ENCODE results near the gene AUNIP. TPM values are rescaled to one million over a fixed set of nuclear protein-coding genes. Genes with fewer than 3 reads are reported as not detected.

The AUNIP gene, protein sequence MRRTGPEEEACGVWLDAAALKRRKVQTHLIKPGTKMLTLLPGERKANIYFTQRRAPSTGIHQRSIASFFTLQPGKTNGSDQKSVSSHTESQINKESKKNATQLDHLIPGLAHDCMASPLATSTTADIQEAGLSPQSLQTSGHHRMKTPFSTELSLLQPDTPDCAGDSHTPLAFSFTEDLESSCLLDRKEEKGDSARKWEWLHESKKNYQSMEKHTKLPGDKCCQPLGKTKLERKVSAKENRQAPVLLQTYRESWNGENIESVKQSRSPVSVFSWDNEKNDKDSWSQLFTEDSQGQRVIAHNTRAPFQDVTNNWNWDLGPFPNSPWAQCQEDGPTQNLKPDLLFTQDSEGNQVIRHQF
- total RNA-seq = 0.65 and 0.90 TPM in 2 replicates

DNA sequence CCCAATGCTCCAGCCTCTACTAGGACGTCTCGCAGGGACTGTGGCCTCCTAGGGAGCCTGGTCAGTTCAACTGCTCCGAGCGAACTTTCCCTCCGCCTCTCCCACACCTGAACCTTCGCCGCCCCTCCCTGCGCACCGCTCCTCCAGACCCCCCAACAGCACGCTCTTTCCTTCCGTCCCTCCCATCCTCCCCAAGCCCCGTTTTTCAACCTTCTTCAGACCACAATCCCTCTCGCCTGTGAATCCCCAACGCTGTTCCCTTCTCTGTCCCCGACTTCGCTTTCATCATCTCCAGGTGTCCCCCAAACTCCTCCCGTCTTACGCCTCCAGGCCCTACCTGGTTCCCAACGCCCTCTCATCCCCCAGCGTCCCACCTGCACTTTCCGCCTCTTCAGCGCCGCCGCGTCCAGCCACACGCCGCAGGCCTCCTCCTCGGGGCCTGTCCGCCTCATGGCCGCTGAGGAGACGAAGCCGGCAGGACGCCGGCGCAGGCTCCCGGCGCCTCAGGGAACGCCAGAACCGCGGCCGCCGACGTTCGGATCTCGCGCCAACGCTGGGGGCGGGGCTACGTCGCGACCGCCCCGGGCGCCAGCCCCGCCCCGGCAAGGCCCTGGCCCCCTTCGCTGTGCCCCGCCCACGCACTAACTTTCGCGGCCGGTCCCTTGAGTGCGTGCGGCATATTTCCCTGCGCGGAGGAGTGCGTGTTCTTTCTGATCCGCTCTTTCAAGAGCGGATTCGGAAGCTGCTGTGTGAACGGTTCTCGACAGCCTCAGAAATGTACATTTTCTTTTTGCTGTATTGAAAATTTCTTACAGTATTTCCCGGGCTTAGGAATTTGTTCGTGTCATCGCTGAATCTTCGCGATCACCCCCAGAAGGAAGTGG is at the start of gene AUNIP:
Gene AUNIP (minus strand): TSS at position 552 of the 884 bp plus-strand sequence. CDS start 100 bp downstream, at position 452.

DNA sequence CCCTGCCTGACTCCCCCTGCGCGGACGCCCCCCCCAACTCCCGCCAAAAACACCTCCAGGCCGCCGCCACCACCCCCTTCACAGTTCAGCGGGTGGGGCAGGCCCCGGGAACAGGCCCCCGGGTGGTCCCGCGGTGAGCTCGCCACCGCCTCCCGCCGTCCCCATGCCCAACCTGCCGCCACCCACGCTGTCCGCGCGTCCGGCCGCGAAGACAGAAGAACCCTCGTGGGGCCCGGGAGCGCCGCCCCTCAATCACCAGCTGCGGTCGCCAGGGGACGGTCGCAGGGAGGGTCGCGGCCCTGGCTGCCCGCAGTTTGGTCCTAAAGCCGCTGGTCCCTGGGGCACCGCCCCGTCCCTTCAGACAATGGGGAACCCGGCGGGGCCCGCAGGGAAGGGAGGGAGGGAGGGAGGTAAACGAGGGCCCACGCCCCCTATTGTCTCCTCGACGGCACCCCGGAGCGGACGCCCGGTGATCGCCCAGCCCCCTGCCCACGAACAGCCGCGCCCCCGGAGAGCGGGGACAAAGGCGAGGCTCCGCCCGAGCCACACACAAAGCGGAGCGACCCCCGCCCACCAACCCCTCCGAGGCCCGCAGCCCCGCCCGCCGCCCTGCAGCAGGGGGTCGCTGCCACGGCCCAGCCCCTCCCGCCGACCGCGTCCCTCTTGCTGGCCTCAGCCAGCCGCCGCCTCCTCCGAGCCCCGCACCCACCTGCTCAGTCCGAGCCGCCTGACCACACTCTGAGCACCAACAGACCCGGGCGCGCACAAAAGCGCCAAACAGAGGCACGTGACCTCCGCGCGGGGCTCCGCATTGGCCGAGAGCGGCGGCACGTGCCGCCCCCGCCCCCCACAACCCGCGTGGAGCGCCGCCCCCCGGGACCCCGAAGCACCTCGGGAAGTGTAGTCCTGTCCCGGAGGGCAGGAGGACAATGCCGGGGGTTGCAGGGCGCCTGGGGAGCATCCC is 46.7 kb upstream of the AUNIP start, which contains the start of gene STMN1:
Gene STMN1 (minus strand): TSS at position 740 of the 964 bp plus-strand sequence. CDS start 1,743 bp downstream, outside the sequence.

DNA sequence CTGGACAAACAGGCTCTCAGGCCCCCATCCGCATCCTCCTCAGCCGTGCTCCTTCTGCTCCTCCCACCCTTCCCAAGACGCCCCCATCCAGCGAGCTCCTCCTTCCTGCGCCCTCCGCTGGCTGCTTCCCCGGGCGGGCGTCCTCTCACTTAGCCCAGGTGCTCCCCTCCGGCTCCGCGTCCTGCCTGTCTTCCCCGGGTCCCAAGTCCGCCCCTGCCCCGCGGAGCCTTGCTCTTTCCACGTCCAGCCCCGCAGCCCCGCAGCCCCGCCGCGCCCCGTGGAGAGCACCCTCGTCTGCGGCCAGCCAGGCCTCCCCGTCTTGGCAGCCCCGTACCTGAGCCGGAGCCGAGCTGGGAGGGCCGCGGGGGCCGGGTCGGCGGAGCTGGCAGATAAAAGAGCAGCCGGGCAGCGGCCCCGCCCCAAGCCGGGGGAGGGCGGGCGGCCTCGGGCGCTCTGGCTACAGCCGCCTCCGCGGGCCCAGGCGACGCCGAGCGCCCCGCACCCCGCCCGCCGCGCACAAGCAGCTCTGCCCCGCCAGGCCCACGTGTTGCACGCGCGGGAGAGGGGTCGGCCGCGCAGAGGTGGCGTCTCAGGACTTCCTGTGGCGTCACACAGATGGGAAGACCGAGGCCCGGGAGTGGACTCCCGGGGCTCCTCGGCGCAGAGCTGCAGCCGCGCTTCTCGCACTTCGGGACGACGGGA is 16.0 kb upstream of the AUNIP start, which contains the start of gene PAQR7:
Gene PAQR7 (minus strand): TSS at position 555 of the 702 bp plus-strand sequence. CDS start 11,869 bp downstream, outside the sequence.

DNA sequence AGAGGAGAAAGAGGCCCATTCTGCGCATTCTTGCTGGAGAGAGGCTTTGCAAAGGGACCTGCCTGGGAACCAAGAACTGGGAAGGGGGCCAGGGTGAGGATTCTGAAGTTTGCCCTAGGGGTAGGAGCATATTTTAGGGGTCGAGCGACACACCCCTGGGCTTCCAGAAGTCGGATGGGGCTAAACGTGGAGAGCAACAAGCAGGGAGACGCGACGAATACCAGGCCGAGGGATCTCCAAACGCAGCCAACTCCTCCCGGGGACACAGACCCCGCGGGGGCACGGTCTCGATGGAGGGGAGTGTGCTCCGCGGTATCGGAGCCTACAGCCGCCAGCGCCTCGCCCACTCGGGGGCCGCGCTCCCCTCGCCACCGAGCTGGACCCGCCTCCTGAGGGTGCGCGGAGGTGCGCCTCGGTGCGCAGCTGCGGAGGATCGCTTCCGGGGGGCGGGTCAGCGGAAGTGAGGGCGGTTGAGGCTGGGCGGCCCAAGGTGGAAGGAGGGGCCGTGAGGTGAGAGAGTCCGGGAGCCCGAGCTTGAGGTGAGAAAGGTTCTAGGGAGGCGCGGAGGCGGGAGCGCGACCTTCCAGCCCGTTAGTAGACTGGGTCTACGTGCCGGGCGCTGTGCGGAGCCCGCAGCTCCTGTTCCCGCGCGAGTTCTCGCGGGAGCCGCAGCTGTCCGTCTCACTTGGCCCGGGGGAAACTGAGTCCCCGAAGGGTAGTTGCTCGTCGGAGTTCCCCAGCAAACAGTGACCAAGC is 39.6 kb downstream of the AUNIP start, which contains the start of gene MTFR1L:
Gene MTFR1L (plus strand): TSS at position 464 of the 756 bp plus-strand sequence. CDS start 3,151 bp downstream, outside the sequence.

DNA sequence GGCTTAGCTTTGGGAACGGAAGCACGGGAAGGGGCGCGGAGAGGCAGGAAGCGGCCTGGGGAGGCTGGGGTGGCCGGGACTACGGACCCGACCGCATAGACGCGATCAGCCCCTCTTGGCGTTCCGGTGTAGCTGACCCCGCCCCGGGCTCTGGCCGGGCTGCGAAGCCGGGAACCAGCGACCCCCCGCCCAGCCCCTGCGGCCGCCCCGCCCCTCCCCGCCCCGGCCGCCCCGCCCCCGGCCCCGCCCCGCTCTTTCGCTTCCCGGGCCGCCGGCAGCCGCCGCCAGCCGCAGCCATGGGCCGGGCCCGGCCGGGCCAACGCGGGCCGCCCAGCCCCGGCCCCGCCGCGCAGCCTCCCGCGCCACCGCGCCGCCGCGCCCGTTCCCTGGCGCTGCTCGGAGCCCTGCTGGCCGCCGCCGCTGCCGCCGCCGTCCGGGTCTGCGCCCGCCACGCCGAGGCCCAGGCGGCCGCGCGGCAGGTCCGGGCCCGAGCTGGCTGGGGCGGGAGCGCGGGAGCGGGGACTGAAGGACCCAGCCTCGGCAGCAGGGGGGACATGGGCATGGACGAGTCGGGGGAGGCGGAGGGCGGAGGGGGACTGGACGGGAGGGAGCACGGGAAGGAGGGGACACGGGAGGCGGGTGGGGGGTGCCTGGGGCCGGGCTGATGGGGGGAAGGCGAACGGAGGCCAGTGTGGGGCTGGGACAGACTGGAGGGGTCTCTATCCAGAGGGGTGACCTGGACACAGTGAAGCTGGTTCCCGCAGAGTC is 59.1 kb downstream of the AUNIP start, which contains the start of gene SELENON:
Gene SELENON (plus strand): TSS at position 259 of the 768 bp plus-strand sequence. CDS start 38 bp downstream, at position 297.

Other genes starting within 250 kb of the AUNIP start
- 1.5 and 3.2 TPM in 2 replicates for gene MAN1C1, start 242.7 kb downstream of the AUNIP start, total RNA-seq
- 46.3 and 51.6 TPM in 2 replicates for gene SELENON, start 59.3 kb downstream of the AUNIP start, total RNA-seq
- gene MTFR1L, start 39.5 kb downstream of the AUNIP start, total RNA-seq = 38.6 and 43.1 TPM in 2 replicates
- 7.3 and 8.5 TPM in 2 replicates for gene PAQR7, start 16.3 kb upstream of the AUNIP start, total RNA-seq
- gene STMN1, start 47.0 kb upstream of the AUNIP start, total RNA-seq = 13.6 and 19.1 TPM in 2 replicates
- 3.1 and 10.3 TPM in 2 replicates for gene PAFAH2, start 138.6 kb upstream of the AUNIP start, total RNA-seq
- 0.49 TPM in 1 of 2 replicates, not detected in the other for gene EXTL1, start 162.3 kb upstream of the AUNIP start, total RNA-seq
- not detected in 2 replicates for gene SLC30A2, start 186.7 kb upstream of the AUNIP start, total RNA-seq
- not detected in 2 replicates for gene TRIM63, start 208.2 kb upstream of the AUNIP start, total RNA-seq